Left ventricle myocardium inferior (tissue), 1 donor: ENCODE measurements around the gene FYB1. TPM values are rescaled to one million over a fixed set of nuclear protein-coding genes. Genes with fewer than 3 reads are reported as not detected.
"Not testable (repeated sequence)": the region's sequence is repeated elsewhere in the genome, so short reads cannot be mapped to it uniquely, and the experiment has no call there.

Experiments
- DNase-seq: peaks from one replicate; pipeline ENCODE4 v3.0.0-alpha.2; 2020
- H3K27ac ChIP-seq: fragments of 200-600 bp; replicated peaks from 2 replicates; pipeline ENCODE4 v1.8.0; 2021
- H3K27me3 ChIP-seq: fragments of 200-600 bp; 2 replicates; pipeline ENCODE4 v1.8.0; 2021; ENCODE audit warnings: low read depth
- H3K36me3 ChIP-seq: fragments of 200-600 bp; 2 replicates; pipeline ENCODE4 v1.8.0; 2021
- H3K4me1 ChIP-seq: fragments of 200-600 bp; 2 replicates; pipeline ENCODE4 v1.8.0; 2021
- H3K4me3 ChIP-seq: fragments of 200-600 bp; 2 replicates; pipeline ENCODE4 v1.8.0; 2021; ENCODE audit warnings: mild to moderate bottlenecking, moderate library complexity
- H3K9me3 ChIP-seq: fragments of 200-600 bp; replicated peaks from 2 replicates; pipeline ENCODE4 v1.8.0; 2021
- intact Hi-C: fragments of 100-400 bp; cut with micrococcal nuclease; formaldehyde crosslinking; loops from one replicate; pipeline ENCODE4 v1.11.0; 2022
- total RNA-seq: library from RNA; stranded (reverse); fragmentation: NEBNext Ultra II Directional; extraction: Animal tissue kit (Norgen Biotek cat#: 25700); gene quantifications from one replicate; pipeline ENCODE4 v1.2.1, GENCODE V29; 2021
- TF ChIP-seq, protein P1 (sequence below): fragments of 200-600 bp; IDR thresholded peaks from 2 replicates; pipeline ENCODE4 v1.8.0; 2021; ENCODE audit warnings: antibody characterized with exemption, mild to moderate bottlenecking, borderline replicate concordance
- donor health status: DM: no; HTN: yes; CAD: no; lungs with severe emphysema.

Gene FYB1
- total RNA-seq, 1 donor from 2014 or later = 4.9 TPM

- Histone ChIP-seq H3K27ac (no peak overlapping the region), H3K4me3 (no peak overlapping the region), H3K9me3 (no peaks in the 10 kb centered on the region), H3K4me1 (no peaks in the 10 kb centered on the region), H3K36me3 (no peaks in the 10 kb centered on the region), H3K27me3 (peaks cover 5% of the 10 kb centered on the region)
- TF ChIP-seq, protein P1, sequence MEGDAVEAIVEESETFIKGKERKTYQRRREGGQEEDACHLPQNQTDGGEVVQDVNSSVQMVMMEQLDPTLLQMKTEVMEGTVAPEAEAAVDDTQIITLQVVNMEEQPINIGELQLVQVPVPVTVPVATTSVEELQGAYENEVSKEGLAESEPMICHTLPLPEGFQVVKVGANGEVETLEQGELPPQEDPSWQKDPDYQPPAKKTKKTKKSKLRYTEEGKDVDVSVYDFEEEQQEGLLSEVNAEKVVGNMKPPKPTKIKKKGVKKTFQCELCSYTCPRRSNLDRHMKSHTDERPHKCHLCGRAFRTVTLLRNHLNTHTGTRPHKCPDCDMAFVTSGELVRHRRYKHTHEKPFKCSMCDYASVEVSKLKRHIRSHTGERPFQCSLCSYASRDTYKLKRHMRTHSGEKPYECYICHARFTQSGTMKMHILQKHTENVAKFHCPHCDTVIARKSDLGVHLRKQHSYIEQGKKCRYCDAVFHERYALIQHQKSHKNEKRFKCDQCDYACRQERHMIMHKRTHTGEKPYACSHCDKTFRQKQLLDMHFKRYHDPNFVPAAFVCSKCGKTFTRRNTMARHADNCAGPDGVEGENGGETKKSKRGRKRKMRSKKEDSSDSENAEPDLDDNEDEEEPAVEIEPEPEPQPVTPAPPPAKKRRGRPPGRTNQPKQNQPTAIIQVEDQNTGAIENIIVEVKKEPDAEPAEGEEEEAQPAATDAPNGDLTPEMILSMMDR = no peak
- intact Hi-C loops = no loop called here
- no peak for DNase-seq
Observed at GRCh38 chr5:39226558-39226957, 7.2 kb upstream of the FYB1 start.

GRCh38 chr5:39226100-39226451 lies 6.7 kb upstream of the FYB1 start:
- H3K4me1 ChIP-seq = no peaks in the 10 kb centered on the region
- no peak for DNase-seq
- no peak overlapping the region for H3K27ac ChIP-seq
- no peaks in the 10 kb centered on the region for H3K9me3 ChIP-seq
- no peaks in the 10 kb centered on the region for H3K36me3 ChIP-seq
- H3K27me3 ChIP-seq = peaks cover 5% of the 10 kb centered on the region
- intact Hi-C loops = no loop called here
- H3K4me3 ChIP-seq = no peak overlapping the region
- TF ChIP-seq, protein P1 = no peak

GRCh38 chr5:39225405-39226099 lies 6.2 kb upstream of the FYB1 start:
- DNase-seq = no peak
- Histone ChIP-seq H3K4me3 (no peak overlapping the region), H3K36me3 (no peaks in the 10 kb centered on the region), H3K27ac (no peak overlapping the region), H3K4me1 (no peaks in the 10 kb centered on the region), H3K9me3 (no peaks in the 10 kb centered on the region), H3K27me3 (peaks cover 5% of the 10 kb centered on the region)
- intact Hi-C loops = no loop called here
- TF ChIP-seq, protein P1 = no peak

- no peaks in the 10 kb centered on the region for H3K36me3 ChIP-seq
- no peaks in the 10 kb centered on the region for H3K9me3 ChIP-seq
- H3K27ac ChIP-seq = no peak overlapping the region
- TF ChIP-seq, protein P1 = no peak
- no peaks in the 10 kb centered on the region for H3K27me3 ChIP-seq
- H3K4me1 ChIP-seq = no peaks in the 10 kb centered on the region
- DNase-seq = no peak
- intact Hi-C loops = no loop called here
- H3K4me3 ChIP-seq = no peak overlapping the region
Observed at GRCh38 chr5:39224196-39224761, 4.9 kb upstream of the FYB1 start.

- TF ChIP-seq, protein P1 = no peak
- H3K27ac ChIP-seq = no peak overlapping the region
- no peaks in the 10 kb centered on the region for H3K27me3 ChIP-seq
- H3K4me3 ChIP-seq = no peak overlapping the region
- H3K4me1 ChIP-seq = no peaks in the 10 kb centered on the region
- DNase-seq = no peak
- intact Hi-C loops = no loop called here
- no peaks in the 10 kb centered on the region for H3K9me3 ChIP-seq
- H3K36me3 ChIP-seq = no peaks in the 10 kb centered on the region
Observed at GRCh38 chr5:39223565-39224156, 4.3 kb upstream of the FYB1 start.

GRCh38 chr5:39221671-39222070 lies 2.3 kb upstream of the FYB1 start:
- H3K27ac ChIP-seq, H3K4me3 ChIP-seq, H3K4me1 ChIP-seq, H3K27me3 ChIP-seq, DNase-seq, H3K36me3 ChIP-seq, intact Hi-C loops, H3K9me3 ChIP-seq: not testable (repeated sequence)
